GM12878 (cell line): Measurements from ENCODE around the gene CARD11. TPM values are rescaled to one million over a fixed set of nuclear protein-coding genes. Genes with fewer than 3 reads are reported as not detected.

ENCODE experiments used
- ATAC-seq: fragments of 200-7000 bp; cut with Tn5 transposase; 3 replicates; pipeline ENCODE4 v1.9.1; 2020; ENCODE audit warnings: mild to moderate bottlenecking, moderate library complexity
- BruUV-seq: library from RNA; stranded (reverse); fragments of 400-500 nt; replicated peaks from 2 replicates; lab custom pipeline; 2021; lab: Mats Ljungman, UMichigan
- CTCF ChIA-PET: fragments of 300-600 bp; sonication (Branson Sonifier 250); formaldehyde crosslinking; extraction: SDS; loops from one replicate; lab custom pipeline; 2021; ENCODE audit warnings: inconsistent platforms; lab: Yijun Ruan, JAX
- POLR2A ChIA-PET: fragments of 350-600 bp; formaldehyde crosslinking; extraction: SDS; loops from one replicate; lab custom pipeline; 2021; ENCODE audit warnings: inconsistent platforms; lab: Charles Lee
- RAD21 ChIA-PET: fragments of 300-600 bp; sonication (Branson Sonifier 250); formaldehyde crosslinking; loops from one replicate; lab custom pipeline; 2023; ENCODE audit warnings: antibody characterized with exemption; ENCODE audit not compliant: unreplicated experiment; lab: Charles Lee
- SMC1A ChIA-PET: fragments of 300-600 bp; sonication (Branson Sonifier 250); formaldehyde crosslinking; loops from one replicate; lab custom pipeline; 2023; ENCODE audit not compliant: unreplicated experiment, uncharacterized antibody; lab: Charles Lee
- DNase-seq: peaks from one replicate; pipeline ENCODE4 v3.0.0-alpha.2; 2011; ENCODE audit warnings: low read depth, low spot score
- FAIRE-seq: peaks from 3 replicates; lab custom pipeline; 2011; peaks lifted over from hg19 to GRCh38; lab: Jason Lieb, UNC
- H2AFZ ChIP-seq: 2 replicates; pipeline ENCODE4 v1.6.0; 2011; ENCODE audit warnings: low read depth, low read length, control low read depth; ENCODE audit not compliant: control insufficient read depth
- H3K27ac ChIP-seq: 2 replicates; pipeline ENCODE4 v1.5.1; 2011; ENCODE audit warnings: control low read depth; ENCODE audit not compliant: control insufficient read depth, insufficient read depth
- H3K27me3 ChIP-seq, 2 experiments: replicated peaks in 1 of 2; 2 replicates each; pipeline versions ENCODE4 v1.6.0 to v1.6.1; 2011; ENCODE audit warnings: low read length in 1 of 2; ENCODE audit not compliant: control insufficient read depth in 2 of 2, insufficient read depth in 2 of 2
- H3K36me3 ChIP-seq, 2 experiments: 2 replicates each; pipeline ENCODE4 v1.5.1; 2011; ENCODE audit warnings: low read length in 1 of 2; ENCODE audit not compliant: control insufficient read depth in 2 of 2, insufficient read depth in 2 of 2
- H3K4me1 ChIP-seq: 2 replicates; pipeline ENCODE4 v1.6.1; 2011; ENCODE audit warnings: mild to moderate bottlenecking, low read length, moderate library complexity, mixed read lengths; ENCODE audit not compliant: control insufficient read depth, insufficient read depth
- H3K4me2 ChIP-seq: 2 replicates; pipeline ENCODE4 v1.6.0; 2011; ENCODE audit warnings: control low read depth; ENCODE audit not compliant: control insufficient read depth, insufficient read depth
- H3K4me3 ChIP-seq: fragments of 200-600 bp; sonication (generic); 2 replicates; pipeline ENCODE4 v1.5.1; 2016
- H3K79me2 ChIP-seq: 2 replicates; pipeline ENCODE4 v1.6.0; 2011; ENCODE audit warnings: low read length; ENCODE audit not compliant: control insufficient read depth, insufficient read depth
- H3K9ac ChIP-seq: 2 replicates; pipeline ENCODE4 v1.8.0; 2011; ENCODE audit warnings: low read length, control low read depth, mixed read lengths; ENCODE audit not compliant: control insufficient read depth, insufficient read depth
- H3K9me3 ChIP-seq: replicated peaks from 3 replicates; pipeline ENCODE4 v1.5.1; 2011; ENCODE audit warnings: mild to moderate bottlenecking, low read length; ENCODE audit not compliant: control insufficient read depth, insufficient read depth
- H4K20me1 ChIP-seq: 2 replicates; pipeline ENCODE4 v1.6.0; 2011; ENCODE audit not compliant: control insufficient read depth, insufficient read depth
- CHD1 ChIP-seq: IDR thresholded peaks from 2 replicates; pipeline ENCODE4 v1.6.1; 2012; ENCODE audit warnings: low read depth, low read length, improper control_type of control experiment
- REST ChIP-seq: IDR thresholded peaks from 2 replicates; pipeline ENCODE4 v1.6.1; 2012; ENCODE audit warnings: mild to moderate bottlenecking, low read depth, low read length
- SUZ12 ChIP-seq: fragments of 200-600 bp; sonication (generic); IDR thresholded peaks from one replicate; pipeline ENCODE4 v1.6.1; 2018; ENCODE audit warnings: antibody characterized with exemption, mild to moderate bottlenecking; ENCODE audit not compliant: unreplicated experiment
- WGBS: methylation state at CpG from one replicate; pipeline ENCODE4 v1.1.6; 2016; ENCODE audit warnings: low lambda C conversion rate; ENCODE audit not compliant: insufficient replicate concordance, insufficient coverage; ENCODE audit errors: missing lambda C conversion rate; 5-methylcytosine and 5-hydroxymethylcytosine counted together
- in situ Hi-C: fragments of 300-500 bp; cut with MboI; formaldehyde crosslinking; loops from 9 replicates; pipeline ENCODE4 v1.14.3; 2018; ENCODE audit warnings: mixed read lengths
- intact Hi-C: fragments of 100-400 bp; cut with micrococcal nuclease; formaldehyde crosslinking; loops from one replicate; pipeline ENCODE4 v1.14.2; 2022; ENCODE audit not compliant: unreplicated experiment
- polyA plus RNA-seq, 11 experiments: library from polyadenylated mRNA; depleted of rRNA in 4 of 11; unstranded in 6 of 11; stranded (reverse) in 5 of 11; fragments of >200 nt; fragmentation: Nextera tagmentation in 4 of 11; fragmentation: Illumina TruSeq in 1 of 11; extraction: Ambion mirVana in 4 of 11; extraction: Trizol in 1 of 11; gene quantifications; 1 replicate in 1 of 11; 2 replicates in 10 of 11; pipeline versions ENCODE4 v1.2.1 to v1.2.3, GENCODE V29; 2011 to 2016; ENCODE audit warnings: inconsistent platforms in 2 of 11, missing spikeins in 2 of 11, low read depth in 1 of 11
- total RNA-seq, 4 experiments: library from RNA; depleted of rRNA in 3 of 4; stranded (reverse); fragments of >200 nt in 3 of 4; fragmentation: Illumina TruSeq in 1 of 4; extraction: Trizol in 1 of 4; gene quantifications; 2 replicates each; pipeline versions ENCODE4 v1.2.1 to v1.2.3, GENCODE V29; 2013 to 2021

Gene CARD11
- total and polyA plus RNA-seq, 10 of the 15 experiments (the other 5 are each of a cell fraction or from before 2014, with no cell fraction given) = 0.27 to 72.0 (median 28.4) TPM

GRCh38 chr7:2929321-2930201 is 114.1 kb downstream of the CARD11 start:
- FAIRE-seq (no peak), DNase-seq (no peak), ATAC-seq (no peak)
- Histone ChIP-seq H3K4me3 (no peak overlapping the region), H3K9me3 (no peaks in the 10 kb centered on the region), H3K27me3 (no peaks in the 10 kb centered on the region), H3K9ac (no peak overlapping the region), H3K79me2 (no peaks in the 10 kb centered on the region), H4K20me1 (no peaks in the 10 kb centered on the region), H3K27ac (no peak overlapping the region), H3K36me3 (peaks cover 4 to 7% of the 10 kb centered on the region in 2 experiments; a peak in 3 of 4 replicates), H2AFZ (no peak overlapping the region), H3K4me1 (no peaks in the 10 kb centered on the region), H3K4me2 (no peak overlapping the region)
- 94% methylated on average over 25 of the region's 26 CpGs for WGBS
- no TSS peak for BruUV-seq
- in situ Hi-C loops = no loop called here
- intact Hi-C loops = no loop called here
- ChIA-PET RAD21 (no interaction called here), CTCF (interaction anchor here (0.7 kb wide), 1 partner anchor 21 kb away, joined by 3 read pairs; no protein-coding TSS in a partner anchor), SMC1A (interaction anchor here (0.6 to 0.7 kb wide), 2 partner anchors 12 to 184 kb away, joined by 3 read pairs; no protein-coding TSS in a partner anchor), POLR2A (no interaction called here)
- TF ChIP-seq REST (no peak), CHD1 (no peak), SUZ12 (no peak)
